K562 (cell line): ENCODE data around the gene USP11.

Source experiments
- HIVEP1 ChIP-seq: fragments of 250-450 bp; sonication (Bioruptor Pico); IDR thresholded peaks from 2 replicates; pipeline ENCODE4 v1.4.0; 2020; ENCODE audit warnings: mild to moderate bottlenecking
- NFRKB ChIP-seq: fragments of 450-650 bp; IDR thresholded peaks from 2 replicates; pipeline ENCODE4 v1.6.1; 2016; ENCODE audit warnings: low read depth
- POLR2AphosphoS5 ChIP-seq: IDR thresholded peaks from 2 replicates; pipeline ENCODE4 v1.6.1; 2011; ENCODE audit warnings: mild to moderate bottlenecking, low read depth, low read length, moderate library complexity; ENCODE audit not compliant: control insufficient read depth, insufficient read depth
- TF ChIP-seq, protein P1 (sequence below), 2 experiments: fragments of 450-650 bp; formaldehyde crosslinking in 1 of 2; IDR thresholded peaks; 2 replicates each; pipeline versions ENCODE4 v1.4.0 to v1.6.1; 2014 to 2020; ENCODE audit warnings: mild to moderate bottlenecking in 2 of 2, borderline replicate concordance in 1 of 2, low read depth in 1 of 2
- TF ChIP-seq, protein P2 (sequence below), 3 experiments: IDR thresholded peaks in 2 of 3; conservative IDR thresholded peaks in 1 of 3; 2 replicates each; pipeline ENCODE4 v1.5.1; 2011 to 2012; ENCODE audit warnings: low read length in 3 of 3, mild to moderate bottlenecking in 3 of 3, control low read depth in 2 of 3, improper control_type of control experiment in 1 of 3, inconsistent platforms in 1 of 3, low read depth in 1 of 3, mixed read lengths in 1 of 3, moderate library complexity in 1 of 3; ENCODE audit not compliant: insufficient read depth in 2 of 3

DNA sequence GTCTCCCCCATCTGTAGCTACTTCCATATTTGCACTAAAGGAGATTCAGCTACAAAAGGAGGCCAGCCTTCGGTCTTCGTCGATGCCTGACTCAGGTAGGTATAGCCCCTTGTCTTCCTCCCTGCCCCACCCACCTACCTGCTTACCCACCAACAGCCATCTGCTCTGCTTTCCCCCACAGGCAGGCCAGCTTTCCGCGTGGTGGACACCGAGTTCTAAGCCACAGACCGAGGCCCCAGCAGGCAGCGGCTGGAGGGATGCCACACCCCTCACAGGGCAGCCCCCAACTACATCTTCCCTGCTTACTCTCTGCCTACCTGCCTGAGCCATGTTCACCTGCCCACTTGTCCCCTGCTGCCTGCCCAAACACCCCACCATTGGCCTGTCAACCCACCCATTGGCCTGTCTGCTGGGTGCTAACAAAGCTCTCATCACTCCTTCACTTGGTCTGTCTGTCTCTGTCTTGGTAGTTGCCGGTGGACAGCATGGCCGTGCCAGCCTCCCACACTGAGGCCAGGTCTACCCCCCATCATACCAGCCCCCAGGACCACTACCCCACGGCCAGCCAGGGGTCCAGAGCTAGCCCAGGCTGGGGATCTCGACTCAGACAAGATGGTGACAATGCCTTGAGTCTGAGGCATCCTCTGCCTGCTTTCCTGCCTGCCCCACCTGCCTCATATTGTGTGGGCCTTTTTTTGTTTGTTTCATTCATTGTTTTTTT, 4.1 kb upstream of the USP11 start:
- TF ChIP-seq POLR2AphosphoS5 (no peak), HIVEP1 (CRISPR knock-in tag) (no peak), NFRKB (no peak)
- TF ChIP-seq, protein P1, sequence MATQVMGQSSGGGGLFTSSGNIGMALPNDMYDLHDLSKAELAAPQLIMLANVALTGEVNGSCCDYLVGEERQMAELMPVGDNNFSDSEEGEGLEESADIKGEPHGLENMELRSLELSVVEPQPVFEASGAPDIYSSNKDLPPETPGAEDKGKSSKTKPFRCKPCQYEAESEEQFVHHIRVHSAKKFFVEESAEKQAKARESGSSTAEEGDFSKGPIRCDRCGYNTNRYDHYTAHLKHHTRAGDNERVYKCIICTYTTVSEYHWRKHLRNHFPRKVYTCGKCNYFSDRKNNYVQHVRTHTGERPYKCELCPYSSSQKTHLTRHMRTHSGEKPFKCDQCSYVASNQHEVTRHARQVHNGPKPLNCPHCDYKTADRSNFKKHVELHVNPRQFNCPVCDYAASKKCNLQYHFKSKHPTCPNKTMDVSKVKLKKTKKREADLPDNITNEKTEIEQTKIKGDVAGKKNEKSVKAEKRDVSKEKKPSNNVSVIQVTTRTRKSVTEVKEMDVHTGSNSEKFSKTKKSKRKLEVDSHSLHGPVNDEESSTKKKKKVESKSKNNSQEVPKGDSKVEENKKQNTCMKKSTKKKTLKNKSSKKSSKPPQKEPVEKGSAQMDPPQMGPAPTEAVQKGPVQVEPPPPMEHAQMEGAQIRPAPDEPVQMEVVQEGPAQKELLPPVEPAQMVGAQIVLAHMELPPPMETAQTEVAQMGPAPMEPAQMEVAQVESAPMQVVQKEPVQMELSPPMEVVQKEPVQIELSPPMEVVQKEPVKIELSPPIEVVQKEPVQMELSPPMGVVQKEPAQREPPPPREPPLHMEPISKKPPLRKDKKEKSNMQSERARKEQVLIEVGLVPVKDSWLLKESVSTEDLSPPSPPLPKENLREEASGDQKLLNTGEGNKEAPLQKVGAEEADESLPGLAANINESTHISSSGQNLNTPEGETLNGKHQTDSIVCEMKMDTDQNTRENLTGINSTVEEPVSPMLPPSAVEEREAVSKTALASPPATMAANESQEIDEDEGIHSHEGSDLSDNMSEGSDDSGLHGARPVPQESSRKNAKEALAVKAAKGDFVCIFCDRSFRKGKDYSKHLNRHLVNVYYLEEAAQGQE (IDR thresholded peaks at IDR 0.05; ENCODE audit: borderline replicate concordance): no peak
- TF ChIP-seq, protein P1 (CRISPR knock-in tag; IDR thresholded peaks at IDR 0.05; ENCODE audit: low read depth): no peak
- TF ChIP-seq, protein P2, sequence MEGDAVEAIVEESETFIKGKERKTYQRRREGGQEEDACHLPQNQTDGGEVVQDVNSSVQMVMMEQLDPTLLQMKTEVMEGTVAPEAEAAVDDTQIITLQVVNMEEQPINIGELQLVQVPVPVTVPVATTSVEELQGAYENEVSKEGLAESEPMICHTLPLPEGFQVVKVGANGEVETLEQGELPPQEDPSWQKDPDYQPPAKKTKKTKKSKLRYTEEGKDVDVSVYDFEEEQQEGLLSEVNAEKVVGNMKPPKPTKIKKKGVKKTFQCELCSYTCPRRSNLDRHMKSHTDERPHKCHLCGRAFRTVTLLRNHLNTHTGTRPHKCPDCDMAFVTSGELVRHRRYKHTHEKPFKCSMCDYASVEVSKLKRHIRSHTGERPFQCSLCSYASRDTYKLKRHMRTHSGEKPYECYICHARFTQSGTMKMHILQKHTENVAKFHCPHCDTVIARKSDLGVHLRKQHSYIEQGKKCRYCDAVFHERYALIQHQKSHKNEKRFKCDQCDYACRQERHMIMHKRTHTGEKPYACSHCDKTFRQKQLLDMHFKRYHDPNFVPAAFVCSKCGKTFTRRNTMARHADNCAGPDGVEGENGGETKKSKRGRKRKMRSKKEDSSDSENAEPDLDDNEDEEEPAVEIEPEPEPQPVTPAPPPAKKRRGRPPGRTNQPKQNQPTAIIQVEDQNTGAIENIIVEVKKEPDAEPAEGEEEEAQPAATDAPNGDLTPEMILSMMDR (IDR thresholded peaks at IDR 0.05 in 2 of 3, conservative IDR thresholded peaks at IDR 0.05 in 1 of 3; ENCODE audit: insufficient read depth in 2 of 3, low read depth in 1 of 3, low read length in 3 of 3): no peak
